Middle frontal gyrus (tissue), 1 donor: Measurements from ENCODE around the gene PRR7.

Experiments used
- DNase-seq: peaks from one replicate; pipeline ENCODE4 v3.0.0-alpha.2; 2015; ENCODE audit warnings: low spot score; ENCODE audit errors: extremely low spot score

Gene PRR7

DNA sequence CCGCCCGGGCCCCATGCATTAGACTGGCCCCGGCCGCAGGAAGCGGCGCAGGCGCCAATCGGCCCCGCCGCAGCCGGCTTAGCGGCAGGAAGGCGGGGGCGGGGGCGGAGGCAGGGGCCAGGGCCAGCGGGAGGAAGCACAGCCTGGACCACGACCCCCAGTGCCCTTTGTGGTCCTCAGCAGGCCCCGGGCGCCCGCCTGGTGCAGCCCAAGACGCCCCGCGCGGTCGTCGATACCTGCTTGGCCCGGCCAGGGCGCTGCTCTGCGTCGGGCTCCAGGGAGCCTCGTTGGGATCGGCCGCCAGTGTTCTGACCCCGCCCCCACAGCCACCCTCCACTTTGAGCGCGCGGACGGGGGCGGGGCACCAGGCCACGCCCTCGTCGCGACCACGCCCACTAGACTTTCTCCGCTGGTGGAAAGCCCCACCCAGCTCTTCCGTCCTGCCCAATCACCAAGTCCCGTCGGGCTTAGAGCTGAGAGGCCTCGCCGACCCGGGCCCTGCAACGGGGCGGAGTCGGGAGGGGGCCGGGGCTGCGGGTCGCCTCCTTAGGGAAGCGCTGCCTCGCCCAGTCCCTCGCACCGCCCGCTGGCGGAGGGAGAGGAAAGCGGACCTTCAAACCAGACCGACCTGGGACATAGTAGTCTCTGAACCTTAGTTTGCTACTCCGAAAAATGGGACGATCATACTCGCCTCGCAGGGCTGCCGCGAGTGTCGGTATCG lies 50.8 kb downstream of the PRR7 start, which contains the start of gene PDLIM7:
Gene PDLIM7, minus strand, starts transcription at position 313 of the 721 bp plus-strand sequence. CDS start 1,092 bp downstream, outside the sequence.
- peak; percentile 79 for DNase-seq

DNA sequence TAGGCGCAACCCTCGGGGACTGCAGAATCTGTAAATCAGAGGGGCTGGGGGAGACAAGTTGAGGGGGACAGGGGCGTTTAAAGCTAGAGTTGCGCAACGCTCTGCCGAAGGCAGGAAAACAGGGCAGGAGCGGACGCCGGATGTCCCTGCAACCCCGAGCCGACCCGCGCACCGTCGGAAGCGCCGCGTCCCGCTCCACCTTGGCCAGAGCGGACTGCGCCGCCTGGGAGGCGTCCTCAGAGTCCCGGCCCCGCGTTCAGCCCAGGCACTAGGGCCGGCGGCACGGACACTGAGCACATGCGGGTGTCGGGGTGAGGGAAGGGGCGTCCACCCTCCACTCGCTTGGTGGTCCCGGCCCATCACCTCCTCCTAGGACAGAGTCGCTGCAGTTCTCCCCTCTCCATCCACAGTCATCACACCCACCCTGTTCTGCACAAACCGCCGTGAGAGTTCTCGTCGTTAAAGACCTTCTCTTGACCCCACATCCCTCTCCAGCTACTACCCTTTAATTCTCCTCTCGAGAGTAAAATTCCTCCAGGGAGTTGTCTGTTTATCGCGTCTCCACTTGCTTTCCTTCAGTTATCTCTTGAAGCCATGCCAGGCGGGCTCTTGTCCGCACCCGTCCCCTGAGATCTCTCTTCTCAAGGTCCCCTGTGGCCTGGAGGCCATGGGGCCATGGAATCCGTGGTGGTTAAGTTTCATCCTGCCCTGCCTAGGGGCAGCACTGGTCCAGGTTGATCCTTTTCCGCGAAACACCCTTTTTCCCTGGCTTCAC lies 51.6 kb downstream of the PRR7 start:
- DNase-seq: no peak

DNA sequence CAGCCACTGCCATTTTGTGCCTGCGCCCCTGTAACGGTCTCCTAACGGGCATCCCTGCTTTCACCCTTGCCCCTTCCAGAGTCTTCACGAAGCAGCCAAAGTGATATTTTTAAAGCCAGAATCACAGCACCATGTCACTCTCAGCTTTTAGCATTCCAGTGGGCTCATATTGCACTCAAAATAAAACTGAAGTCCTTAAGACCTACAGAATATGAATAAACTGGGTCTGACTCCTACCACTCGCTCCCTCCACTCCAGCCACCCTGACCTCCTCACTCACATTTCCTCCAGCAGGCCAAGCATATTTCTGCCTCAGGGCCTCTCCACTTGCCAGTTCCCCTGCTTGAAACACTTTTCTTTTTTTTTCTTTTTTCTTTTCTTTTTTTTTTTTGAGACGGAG lies 53.2 kb downstream of the PRR7 start:
- DNase-seq: no peak

DNA sequence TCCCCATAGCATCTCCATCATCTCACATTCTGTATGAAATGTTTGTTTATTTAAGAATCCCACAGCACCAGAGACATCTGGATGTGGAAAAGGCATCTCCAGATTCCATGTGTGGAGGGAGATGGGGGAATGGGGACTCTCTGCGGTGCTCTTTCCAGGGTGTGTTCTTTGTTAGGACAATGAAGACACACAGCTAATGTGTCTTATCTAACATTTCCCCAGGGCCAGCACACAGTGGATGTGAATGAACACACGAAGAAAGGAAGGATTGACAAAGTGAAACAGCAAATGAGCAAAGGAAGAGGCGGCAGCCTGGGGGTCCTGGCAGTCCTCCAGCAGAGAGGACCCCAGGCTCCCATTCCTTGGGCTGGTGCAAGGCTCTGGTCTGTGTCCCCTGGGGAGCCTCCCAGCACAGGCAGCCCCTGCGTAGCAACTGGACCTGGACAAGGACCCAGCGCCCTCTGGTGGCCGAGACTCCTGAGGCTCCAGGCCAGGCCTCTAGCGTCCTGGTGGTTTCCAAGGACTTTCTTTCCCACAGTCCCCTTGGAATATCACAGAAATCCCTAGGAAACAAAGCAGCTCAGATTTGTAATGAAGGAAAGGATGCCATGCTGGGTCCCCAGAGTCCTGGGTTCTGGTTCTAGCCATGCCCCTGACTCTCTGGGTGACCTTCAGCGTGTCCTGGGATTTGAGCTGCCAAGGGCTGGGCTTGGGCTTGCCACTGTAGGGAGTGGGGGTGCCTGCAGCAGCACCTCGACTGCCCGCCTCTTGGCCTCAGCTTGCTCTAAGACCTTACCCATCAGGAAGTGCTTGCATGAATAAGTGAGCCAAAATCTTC lies 54.3 kb downstream of the PRR7 start:
- DNase-seq: peak; percentile 79

DNA sequence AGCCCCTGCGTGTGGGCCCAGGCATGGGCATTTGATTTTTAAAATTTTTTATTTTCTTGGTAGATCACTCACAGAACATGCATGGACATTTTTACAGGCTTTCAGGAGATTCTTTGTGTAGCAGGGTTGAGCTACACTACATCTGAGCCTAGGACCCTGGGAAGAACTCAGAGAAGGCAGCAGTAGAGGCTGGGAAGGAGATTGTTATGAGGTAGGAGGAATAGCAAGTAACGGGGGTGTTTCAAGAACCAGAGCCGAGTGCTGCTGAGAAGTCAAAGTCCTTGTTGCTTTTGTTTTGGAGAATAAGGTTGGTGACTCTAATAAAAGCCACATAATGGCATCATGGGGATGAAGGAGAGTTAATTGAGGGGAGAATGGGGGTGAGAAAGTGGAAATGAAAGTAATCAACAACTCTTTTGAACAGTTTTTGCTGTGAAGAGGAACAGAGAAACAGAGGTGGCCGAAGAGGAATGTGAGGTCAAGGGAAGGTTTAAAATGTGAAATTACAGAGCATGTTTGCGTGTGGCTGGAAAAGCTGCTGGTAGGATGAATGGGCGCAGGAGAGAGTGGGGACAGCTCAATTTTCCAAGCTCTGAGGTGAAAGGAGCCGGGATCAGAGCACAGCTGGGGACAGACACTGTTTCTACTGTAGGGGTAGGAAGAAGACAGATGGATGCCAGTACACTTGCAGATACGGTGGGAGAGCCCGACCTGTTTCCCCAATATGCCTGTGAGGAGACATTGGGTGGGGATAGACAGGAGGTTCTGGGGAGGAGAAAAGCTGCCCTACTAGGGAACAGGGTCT lies 55.5 kb downstream of the PRR7 start:
- no peak for DNase-seq

DNA sequence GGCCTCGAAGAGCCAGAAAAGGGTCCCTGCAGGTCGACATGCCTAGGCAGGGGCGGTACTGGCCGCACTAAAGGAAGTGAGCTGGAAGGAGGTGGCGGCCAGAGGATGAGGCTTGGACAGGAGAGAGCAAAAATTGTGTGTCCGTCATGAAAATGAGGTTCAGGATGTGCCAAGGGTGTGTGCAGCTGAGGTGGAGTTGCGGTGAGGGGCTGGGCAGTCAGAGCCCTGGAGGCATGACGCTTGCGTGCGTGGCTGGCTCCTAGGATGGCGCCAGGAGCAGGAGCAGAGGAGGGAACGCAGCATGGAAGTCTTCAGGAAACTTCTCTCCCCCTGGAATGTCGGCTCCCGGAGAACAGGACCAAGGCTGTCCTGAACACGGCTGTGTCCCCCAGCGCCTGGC lies 56.3 kb downstream of the PRR7 start:
- DNase-seq: no peak

DNA sequence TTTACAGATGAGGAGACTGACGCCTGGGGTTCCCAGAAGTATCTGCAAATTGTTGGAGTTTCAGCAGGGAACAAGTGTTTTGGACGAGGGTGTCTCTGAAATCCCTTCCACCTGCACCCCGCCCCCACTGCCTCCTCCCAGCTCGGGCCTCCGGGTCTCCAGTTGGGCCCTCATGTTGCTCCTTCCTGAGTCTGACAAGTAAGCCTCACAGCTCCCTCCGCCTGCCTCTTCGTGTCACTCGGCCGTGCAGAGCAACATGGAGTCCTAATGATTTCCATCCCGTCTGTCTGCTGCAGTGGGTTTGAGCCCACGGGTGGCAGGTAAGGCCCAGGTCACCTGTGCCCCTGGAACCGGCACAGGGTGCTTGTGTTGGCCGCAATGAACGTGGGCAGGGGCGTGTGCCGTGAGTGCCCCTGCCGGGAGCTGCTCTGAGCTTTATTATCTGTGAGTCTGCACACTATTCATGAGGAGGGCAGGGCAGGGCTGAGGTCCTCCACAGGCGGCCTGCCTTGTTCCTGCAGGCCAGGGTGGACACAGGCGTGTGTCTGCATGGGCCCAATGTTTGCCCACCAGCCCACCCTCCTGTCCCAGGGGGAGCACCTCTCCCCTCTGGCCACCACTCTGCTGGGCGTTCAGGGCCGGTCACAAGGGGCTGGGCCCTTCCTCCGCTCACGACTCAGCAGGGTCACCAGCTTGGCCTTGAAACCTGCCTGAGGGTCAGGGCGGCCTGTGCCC lies 56.9 kb downstream of the PRR7 start:
- no peak for DNase-seq

DNA sequence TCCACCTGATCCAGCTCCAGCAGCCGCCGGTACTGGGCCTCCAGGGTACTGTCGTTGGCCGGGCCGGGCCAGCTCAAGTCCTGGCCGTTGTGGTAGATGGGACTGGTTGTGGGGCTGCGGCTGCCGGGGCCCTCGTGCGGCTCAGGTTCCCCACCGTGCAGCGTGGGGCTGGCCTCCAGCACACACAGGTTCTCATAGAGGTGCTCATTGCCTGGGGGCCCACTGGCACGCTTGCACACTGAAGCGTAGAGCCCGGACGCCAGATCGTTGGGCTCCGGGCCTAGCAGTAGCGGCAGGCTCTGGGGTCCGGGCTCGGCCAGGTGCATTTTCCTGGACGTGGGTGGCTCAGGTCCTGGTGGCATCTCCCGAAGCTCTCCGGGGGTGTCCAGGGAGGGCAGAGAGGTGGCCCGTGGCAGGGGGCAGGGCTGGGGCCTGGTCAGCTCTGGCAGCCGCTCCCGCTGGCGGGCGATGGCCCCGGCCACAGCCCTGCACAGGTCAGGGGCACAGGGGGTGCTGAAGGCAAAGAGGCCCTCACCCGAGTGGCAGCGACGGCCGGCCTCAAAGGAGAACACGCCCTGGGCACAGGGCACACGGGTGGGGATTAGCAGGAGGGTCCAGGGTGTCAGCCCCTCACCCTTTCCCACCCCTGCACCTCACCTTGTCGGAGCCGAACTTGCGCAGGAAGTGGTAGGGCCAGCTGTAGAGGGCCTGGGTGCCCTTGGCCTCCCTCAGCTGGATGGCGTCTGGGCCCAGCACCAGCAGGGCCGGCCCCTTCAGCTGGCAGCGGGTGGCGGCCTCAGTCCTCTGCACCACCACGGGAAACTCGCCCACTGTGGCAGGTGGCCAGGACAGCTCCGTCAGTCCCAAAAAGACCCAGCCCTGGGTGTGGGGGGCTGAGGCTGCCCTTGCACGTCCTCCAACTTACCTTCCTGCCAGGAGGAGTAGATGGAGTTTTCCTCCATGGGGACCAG lies 57.8 kb downstream of the PRR7 start:
- no peak for DNase-seq

DNA sequence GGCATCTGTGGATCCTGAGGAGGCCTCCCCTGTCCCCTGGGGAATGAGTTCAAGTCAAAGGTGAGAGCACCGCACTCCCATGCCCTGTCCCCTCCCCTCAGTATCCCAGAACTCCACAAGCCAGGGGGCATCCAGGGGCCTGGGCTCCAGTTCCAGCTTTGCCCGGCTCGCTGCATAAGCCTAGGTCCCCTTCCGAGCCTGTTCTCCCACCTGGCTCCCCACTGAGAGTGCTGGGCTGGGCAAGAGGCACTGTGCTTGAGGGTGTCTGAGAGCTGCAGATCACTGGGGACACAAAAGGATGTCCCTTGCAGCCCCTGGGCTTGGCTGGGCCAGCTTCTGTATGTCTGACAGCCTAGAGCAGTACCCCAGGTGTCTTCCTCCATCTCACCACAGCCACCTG lies 58.5 kb downstream of the PRR7 start:
- DNase-seq: no peak
